ENCODE measurements around the gene CBX6.
A peak's percentile ranks its signal among the peaks of the same experiment; 100 is the strongest.

CBX6 gene

DNA sequence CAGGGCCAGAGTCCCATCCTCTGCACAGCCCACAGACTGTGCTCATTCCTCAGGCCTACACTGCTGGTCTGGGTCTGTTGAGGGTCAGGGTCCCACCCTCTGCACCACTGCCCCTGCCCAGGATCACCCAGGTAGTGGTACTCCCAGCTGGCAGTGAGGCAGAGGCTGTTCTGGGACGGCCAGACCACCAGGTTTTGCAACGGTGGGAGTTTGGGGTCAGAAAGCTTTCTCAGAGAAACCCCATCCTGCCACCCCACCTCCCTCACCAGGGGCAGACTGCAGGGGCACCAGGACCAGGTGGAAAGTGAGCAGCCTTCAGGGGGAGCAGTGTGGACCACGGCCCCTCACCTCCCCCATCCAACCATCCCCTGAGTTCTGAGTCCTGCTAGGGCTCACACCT is 39.0 kb downstream of the CBX6 start:
- no peak overlapping the region for H3K4me3 ChIP-seq (ENCODE audit: low read depth, low read length)
- H3K4me1 ChIP-seq (ENCODE audit: control insufficient read depth, insufficient read depth, low read length) = no peaks in the 10 kb centered on the region
- no peaks in the 10 kb centered on the region for H3K9me3 ChIP-seq (ENCODE audit: control insufficient read depth, insufficient read depth, low read depth, low read length)
- POLR2A ChIA-PET = no interaction called here
- CTCF ChIA-PET = interaction anchor here (0.6 to 1.5 kb wide), 2 partner anchors 10 to 1017 kb away, joined by 4 read pairs; no protein-coding TSS in a partner anchor
- no peak for TF ChIP-seq ZNF837 (tag by site-specific recombination; IDR thresholded peaks at IDR 0.05)
- TF ChIP-seq, protein P1, sequence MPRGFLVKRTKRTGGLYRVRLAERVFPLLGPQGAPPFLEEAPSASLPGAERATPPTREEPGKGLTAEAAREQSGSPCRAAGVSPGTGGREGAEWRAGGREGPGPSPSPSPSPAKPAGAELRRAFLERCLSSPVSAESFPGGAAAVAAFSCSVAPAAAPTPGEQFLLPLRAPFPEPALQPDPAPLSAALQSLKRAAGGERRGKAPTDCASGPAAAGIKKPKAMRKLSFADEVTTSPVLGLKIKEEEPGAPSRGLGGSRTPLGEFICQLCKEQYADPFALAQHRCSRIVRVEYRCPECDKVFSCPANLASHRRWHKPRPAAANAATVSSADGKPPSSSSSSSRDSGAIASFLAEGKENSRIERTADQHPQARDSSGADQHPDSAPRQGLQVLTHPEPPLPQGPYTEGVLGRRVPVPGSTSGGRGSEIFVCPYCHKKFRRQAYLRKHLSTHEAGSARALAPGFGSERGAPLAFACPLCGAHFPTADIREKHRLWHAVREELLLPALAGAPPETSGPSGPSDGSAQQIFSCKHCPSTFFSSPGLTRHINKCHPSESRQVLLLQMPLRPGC (tag by site-specific recombination; IDR thresholded peaks at IDR 0.05) = no peak
- TF ChIP-seq, protein P2, sequence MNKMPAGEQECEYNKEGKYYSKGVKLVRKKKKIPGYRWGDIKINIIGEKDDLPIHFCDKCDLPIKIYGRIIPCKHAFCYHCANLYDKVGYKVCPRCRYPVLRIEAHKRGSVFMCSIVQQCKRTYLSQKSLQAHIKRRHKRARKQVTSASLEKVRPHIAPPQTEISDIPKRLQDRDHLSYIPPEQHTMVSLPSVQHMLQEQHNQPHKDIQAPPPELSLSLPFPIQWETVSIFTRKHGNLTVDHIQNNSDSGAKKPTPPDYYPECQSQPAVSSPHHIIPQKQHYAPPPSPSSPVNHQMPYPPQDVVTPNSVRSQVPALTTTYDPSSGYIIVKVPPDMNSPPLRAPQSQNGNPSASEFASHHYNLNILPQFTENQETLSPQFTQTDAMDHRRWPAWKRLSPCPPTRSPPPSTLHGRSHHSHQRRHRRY (tag by site-specific recombination; IDR thresholded peaks at IDR 0.05) = no peak
- no peaks in the 10 kb centered on the region for H3K36me3 ChIP-seq (ENCODE audit: control insufficient read depth in 2 of 2, insufficient read depth in 1 of 2, low read length in 2 of 2)
- H3K27ac ChIP-seq (ENCODE audit: extremely low read depth, low read depth, low read length) = no peak overlapping the region

DNA sequence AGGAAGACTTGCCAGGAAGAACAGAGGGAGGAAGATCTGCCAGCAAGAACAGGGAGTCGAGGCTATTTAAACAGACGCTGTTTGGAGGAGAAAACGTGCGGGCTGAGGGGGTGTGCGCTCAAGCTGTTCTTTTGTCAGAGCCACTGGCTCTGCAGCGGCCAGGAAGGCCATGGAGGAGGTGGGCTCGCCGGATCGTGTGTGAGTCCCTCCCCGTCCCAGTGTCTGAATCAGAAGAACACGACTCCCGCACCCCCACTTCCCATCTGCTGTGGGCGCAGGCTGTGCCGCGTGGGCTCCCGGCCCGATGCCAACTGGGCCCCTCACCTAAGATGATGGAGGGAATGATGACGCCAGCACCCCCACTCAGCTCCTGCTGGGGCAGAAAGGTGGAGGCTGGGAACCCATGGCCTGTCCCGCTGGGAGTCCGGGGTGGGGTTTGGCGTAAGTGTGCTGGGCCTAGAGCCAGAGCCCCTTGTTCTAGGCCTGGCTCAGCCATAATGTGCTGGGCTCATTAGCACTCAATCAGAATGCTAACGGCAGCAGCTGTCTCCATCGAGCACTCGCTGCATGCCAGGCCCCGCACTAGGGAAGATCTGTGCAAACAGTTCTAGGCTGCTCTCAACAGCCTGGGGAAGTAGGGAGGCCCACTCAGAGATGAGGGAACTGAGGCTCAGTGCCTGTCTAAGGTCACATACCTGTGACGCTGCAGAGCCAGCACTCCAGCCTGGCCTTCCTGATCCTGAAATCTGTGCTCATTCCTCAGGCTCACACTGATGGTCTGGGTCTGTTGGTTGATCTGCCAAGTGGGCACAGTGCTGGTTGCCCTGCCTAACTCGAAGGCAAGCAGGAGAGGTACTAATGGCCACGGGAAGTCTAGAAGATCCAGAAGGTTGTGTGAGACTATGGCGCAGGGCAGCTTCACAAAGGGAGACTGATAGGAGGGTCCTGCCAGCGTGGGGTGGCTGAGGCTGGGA is 39.7 kb downstream of the CBX6 start:
- ChIA-PET CTCF (interaction anchor here (0.6 kb wide), 1 partner anchor 1017 kb away, joined by 4 read pairs; no protein-coding TSS in a partner anchor), POLR2A (no interaction called here)
- Histone ChIP-seq H3K36me3 (ENCODE audit: control insufficient read depth in 2 of 2, insufficient read depth in 1 of 2, low read length in 2 of 2) (no peaks in the 10 kb centered on the region), H3K9me3 (ENCODE audit: control insufficient read depth, insufficient read depth, low read depth, low read length) (no peaks in the 10 kb centered on the region), H3K27ac (ENCODE audit: extremely low read depth, low read depth, low read length) (no peak overlapping the region), H3K4me3 (ENCODE audit: low read depth, low read length) (no peak overlapping the region), H3K4me1 (ENCODE audit: control insufficient read depth, insufficient read depth, low read length) (no peaks in the 10 kb centered on the region)
- peak; percentile 64; the same call in 1 of the 2 replicates for TF ChIP-seq ZBTB17 (tag by site-specific recombination; IDR thresholded peaks at IDR 0.05)
- TF ChIP-seq ZNF366 (tag by site-specific recombination; conservative IDR thresholded peaks at IDR 0.05) = no peak
- peak; percentile 33; the same call in 1 of the 2 replicates for TF ChIP-seq ZFHX2 (tag by site-specific recombination; conservative IDR thresholded peaks at IDR 0.05)
- TF ChIP-seq ZNF76 (tag by site-specific recombination; IDR thresholded peaks at IDR 0.05; ENCODE audit: borderline replicate concordance, low read depth) = no peak
- no peak for TF ChIP-seq ZNF324 (tag by site-specific recombination; IDR thresholded peaks at IDR 0.05)
- TF ChIP-seq, protein P3, sequence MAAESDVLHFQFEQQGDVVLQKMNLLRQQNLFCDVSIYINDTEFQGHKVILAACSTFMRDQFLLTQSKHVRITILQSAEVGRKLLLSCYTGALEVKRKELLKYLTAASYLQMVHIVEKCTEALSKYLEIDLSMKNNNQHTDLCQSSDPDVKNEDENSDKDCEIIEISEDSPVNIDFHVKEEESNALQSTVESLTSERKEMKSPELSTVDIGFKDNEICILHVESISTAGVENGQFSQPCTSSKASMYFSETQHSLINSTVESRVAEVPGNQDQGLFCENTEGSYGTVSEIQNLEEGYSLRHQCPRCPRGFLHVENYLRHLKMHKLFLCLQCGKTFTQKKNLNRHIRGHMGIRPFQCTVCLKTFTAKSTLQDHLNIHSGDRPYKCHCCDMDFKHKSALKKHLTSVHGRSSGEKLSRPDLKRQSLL (tag by site-specific recombination; IDR thresholded peaks at IDR 0.05) = peak; percentile 54; the same call in 1 of the 2 replicates
- TF ChIP-seq ZNF221 (tag by site-specific recombination; IDR thresholded peaks at IDR 0.05; ENCODE audit: borderline replicate concordance) = no peak

DNA sequence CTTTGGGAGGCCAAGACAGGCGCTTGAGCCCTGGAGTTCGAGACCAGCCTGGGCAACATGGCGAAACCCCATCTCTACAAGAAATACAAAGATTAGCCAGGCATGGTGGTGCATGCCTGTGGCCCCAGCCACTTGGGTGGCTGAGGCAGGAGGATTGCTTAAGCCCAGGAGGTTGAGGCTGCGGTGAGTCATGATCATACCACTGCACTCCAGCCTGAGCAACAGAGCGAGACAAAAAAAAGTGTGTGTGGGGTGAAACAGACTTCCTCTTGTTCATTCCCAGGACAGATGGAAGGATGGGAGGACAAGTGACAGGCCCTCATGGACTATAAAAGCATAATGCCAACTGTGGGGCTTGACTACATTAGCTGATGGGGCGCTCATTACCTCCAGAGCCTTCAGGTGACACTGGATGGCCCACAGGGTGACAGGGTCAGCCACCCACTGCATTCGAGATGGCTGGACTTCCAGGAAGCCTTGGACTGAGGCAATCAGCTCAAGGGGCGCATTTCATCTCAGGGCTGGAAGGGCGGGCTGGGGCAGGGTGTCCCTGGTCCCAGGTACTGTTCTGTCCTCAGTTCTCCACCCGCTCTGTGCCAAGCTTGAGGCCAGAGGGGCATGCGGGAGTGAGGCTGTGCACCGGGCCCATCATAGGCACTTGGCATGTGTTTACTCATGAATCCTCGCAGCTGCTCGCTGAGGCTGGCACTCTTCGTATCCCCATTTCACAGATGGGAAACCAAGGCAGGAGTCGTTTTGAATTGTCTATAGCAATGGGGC is 40.7 kb downstream of the CBX6 start:
- Histone ChIP-seq H3K36me3 (ENCODE audit: control insufficient read depth in 2 of 2, insufficient read depth in 1 of 2, low read length in 2 of 2) (no peaks in the 10 kb centered on the region), H3K4me1 (ENCODE audit: control insufficient read depth, insufficient read depth, low read length) (no peaks in the 10 kb centered on the region), H3K27ac (ENCODE audit: extremely low read depth, low read depth, low read length) (no peak overlapping the region), H3K4me3 (ENCODE audit: low read depth, low read length) (no peak overlapping the region), H3K9me3 (ENCODE audit: control insufficient read depth, insufficient read depth, low read depth, low read length) (no peaks in the 10 kb centered on the region)
- CTCF ChIA-PET = no interaction called here
- POLR2A ChIA-PET = no interaction called here
- TF ChIP-seq ZNF518A (tag by site-specific recombination; conservative IDR thresholded peaks at IDR 0.05; ENCODE audit: low read depth) (no peak), ZNF23 (tag by site-specific recombination; IDR thresholded peaks at IDR 0.05; ENCODE audit: borderline replicate concordance) (no peak), TCF7L2 (IDR thresholded peaks at IDR 0.05; ENCODE audit: borderline replicate concordance, low read depth, low read length) (no peak), ZNF629 (tag by site-specific recombination; IDR thresholded peaks at IDR 0.05) (peak; percentile 22; the same call in 1 of the 2 replicates), ZFP69B (tag by site-specific recombination; IDR thresholded peaks at IDR 0.05) (no peak), ZNF121 (tag by site-specific recombination; IDR thresholded peaks at IDR 0.05) (no peak), ZNF112 (tag by site-specific recombination; IDR thresholded peaks at IDR 0.05) (no peak)

Measured in HEK293 (cell line).